ENCODE results near the gene C11orf24.
A peak's percentile ranks its signal among the peaks of the same experiment; 100 is the strongest.

The C11orf24 gene

DNA sequence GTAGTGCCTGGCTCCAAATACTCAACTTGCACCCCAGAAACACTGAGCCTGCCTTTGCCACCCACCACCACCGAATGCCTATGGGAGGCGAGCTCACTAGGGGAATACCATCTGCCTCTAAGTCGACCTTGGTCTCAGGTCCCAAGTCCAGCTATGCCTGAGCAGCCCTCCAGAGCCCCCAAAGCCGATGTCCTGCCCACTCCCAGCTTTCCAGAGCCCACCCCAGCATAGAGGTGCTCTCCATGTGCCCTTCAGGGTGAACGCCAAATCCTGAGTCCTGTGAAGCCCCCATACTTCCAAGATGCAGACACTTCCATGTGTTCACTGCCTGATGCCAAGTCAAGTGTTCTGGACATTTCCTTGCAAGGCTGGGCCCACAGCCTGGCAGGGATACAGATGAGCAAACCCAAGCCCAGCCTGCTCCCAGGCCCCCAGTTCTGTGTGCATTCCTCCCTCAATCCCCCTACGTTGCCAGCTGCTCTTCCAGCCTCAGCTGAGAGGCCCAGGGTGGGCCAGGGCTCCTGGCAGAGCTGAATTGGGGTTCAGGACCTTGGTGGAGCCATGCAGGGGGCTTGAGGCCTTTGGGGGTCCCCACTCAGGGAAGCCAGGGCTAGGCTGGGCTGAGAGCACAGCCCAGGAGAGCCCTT, 56.1 kb downstream of the C11orf24 start:
- TF ChIP-seq, protein P1, sequence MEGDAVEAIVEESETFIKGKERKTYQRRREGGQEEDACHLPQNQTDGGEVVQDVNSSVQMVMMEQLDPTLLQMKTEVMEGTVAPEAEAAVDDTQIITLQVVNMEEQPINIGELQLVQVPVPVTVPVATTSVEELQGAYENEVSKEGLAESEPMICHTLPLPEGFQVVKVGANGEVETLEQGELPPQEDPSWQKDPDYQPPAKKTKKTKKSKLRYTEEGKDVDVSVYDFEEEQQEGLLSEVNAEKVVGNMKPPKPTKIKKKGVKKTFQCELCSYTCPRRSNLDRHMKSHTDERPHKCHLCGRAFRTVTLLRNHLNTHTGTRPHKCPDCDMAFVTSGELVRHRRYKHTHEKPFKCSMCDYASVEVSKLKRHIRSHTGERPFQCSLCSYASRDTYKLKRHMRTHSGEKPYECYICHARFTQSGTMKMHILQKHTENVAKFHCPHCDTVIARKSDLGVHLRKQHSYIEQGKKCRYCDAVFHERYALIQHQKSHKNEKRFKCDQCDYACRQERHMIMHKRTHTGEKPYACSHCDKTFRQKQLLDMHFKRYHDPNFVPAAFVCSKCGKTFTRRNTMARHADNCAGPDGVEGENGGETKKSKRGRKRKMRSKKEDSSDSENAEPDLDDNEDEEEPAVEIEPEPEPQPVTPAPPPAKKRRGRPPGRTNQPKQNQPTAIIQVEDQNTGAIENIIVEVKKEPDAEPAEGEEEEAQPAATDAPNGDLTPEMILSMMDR (conservative IDR thresholded peaks at IDR 0.05; ENCODE audit: low read length): no peak
- no peak for DNase-seq (ENCODE audit: low read depth)
- no peak overlapping the region for H3K4me3 ChIP-seq (ENCODE audit: low read length)

DNA sequence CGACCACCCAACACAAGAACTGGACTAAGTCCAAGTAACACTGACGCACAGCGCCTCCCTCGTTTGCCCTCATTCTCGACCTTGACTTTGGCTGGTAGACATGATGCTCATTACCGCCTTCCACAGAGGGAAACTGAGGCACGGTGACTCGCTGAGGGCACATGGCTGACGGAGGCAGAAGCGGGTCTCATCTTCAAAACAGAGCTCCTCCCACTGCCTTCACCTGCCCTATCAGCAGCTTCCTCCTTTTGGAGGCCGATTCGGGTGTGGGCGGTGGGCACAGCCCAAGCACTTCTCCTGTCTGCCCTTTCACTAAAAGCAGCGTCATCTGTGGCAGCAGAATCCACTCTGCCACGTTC, 56.7 kb downstream of the C11orf24 start:
- DNase-seq (ENCODE audit: low read depth): no peak
- TF ChIP-seq, protein P1 (conservative IDR thresholded peaks at IDR 0.05; ENCODE audit: low read length): no peak
- H3K4me3 ChIP-seq (ENCODE audit: low read length): no peak overlapping the region

DNA sequence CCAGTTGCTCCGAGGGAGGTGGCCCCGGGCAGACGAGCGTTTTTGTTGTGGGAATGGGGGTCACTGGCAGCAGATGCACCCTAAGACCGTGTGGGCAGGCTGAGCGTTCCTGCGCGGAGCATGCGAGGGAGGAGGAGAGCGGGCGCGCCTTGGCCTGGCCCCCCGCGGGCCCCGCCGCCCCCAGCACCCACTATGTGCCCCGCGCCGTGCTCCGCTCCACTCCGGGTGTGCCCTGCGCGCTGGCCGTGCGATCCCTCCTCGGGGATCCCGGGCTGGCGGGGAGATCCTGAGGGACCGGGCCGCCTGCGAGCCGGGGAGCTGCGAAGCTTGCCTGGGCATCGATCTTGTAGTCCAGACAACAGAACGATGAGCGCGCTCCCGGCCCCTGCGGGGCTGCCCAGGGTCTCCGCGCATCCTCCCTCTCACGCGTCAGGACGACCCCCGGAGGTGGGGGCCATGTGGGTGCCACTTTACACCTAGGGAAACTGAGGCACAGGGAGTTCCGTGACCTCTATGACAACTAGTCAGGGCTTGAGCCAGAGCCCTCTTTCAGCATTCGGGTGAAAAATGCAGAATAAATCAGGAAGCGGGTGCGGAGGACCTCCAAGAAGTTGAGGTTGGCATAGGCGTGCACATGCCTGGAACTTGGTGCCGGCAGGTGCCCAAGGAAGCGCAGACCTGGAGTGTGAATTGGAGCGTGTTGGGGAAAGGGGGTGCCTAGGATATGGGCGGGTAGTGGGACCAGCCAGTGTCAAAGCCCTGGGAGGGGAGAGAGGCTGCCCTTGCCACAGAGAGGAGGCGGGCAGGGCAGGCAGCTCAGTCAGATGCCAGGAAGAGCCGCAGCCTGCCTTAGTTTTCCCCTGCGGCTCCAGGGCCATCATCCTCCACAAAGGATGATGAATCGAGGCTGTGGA, 57.3 kb downstream of the C11orf24 start:
- TF ChIP-seq, protein P1 (conservative IDR thresholded peaks at IDR 0.05; ENCODE audit: low read length): no peak
- DNase-seq (ENCODE audit: low read depth): no peak

DNA sequence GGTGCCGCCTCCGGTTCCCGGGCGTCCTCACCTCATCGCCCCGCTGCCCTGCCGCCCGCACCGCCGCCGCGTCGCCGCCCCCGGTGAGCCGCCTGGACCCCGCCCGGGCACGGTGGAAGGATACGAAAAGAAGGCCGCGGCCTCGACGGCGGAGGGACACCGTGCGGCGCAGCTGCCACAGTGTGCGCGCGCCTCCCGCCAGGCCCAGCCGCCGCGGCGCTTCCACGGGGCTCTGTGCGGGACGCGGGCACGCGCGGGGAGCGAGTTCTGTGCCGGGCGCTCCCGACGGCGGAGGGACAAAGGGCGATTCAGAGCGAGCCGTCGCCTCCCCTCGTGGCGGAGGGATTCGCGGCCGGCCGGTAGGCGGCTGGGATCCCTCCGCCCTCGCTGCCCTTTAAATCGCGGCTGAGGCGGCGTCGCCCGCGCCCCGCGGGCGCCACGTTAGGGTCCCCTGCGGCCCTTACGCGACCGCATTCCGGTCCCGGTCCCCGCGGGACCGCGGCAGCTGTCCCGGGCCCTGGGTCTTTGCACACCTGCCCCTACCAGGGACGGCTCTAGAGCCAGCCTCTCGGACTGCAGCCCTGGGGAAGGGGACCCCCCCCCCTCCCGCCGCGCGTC, 58.1 kb downstream of the C11orf24 start:
- peak overlapping the region; percentile 72 for H3K4me3 ChIP-seq (ENCODE audit: low read length)
- DNase-seq (ENCODE audit: low read depth): peak; percentile 99
- TF ChIP-seq, protein P1 (conservative IDR thresholded peaks at IDR 0.05; ENCODE audit: low read length): no peak

More for the DNA sequence above, 57.3 kb downstream of the C11orf24 start:
- peak overlapping the region; percentile 72 for H3K4me3 ChIP-seq (ENCODE audit: low read length)

DNA sequence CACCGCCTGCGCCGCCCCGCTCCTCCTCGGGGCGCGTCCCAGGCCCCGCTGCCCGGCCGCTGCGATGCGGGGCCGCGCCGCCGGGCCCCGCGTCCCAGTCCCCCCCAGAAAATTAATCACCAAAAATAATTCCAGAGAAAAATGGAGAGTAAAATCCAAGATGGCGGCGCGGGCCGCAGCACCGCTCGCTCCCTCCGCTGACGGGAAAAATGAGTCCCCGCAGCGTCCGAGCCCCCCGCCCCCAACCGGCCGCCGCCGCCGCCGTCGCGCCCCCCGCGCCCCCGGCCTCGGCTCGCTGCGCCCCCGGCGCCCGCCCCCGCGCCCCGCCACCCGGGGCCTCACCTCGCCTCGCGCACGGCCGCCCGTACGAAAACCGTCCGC, 58.6 kb downstream of the C11orf24 start, which contains the start of gene KMT5B:
Gene KMT5B (minus strand): TSS at position 162 of the 381 bp plus-strand sequence. CDS start 23,220 bp downstream, outside the sequence.
- peak; percentile 69 for DNase-seq (ENCODE audit: low read depth)
- TF ChIP-seq, protein P1 (conservative IDR thresholded peaks at IDR 0.05; ENCODE audit: low read length): no peak
- H3K4me3 ChIP-seq (ENCODE audit: low read length): peak within 1 kb of the TSS; percentile 80

DNA sequence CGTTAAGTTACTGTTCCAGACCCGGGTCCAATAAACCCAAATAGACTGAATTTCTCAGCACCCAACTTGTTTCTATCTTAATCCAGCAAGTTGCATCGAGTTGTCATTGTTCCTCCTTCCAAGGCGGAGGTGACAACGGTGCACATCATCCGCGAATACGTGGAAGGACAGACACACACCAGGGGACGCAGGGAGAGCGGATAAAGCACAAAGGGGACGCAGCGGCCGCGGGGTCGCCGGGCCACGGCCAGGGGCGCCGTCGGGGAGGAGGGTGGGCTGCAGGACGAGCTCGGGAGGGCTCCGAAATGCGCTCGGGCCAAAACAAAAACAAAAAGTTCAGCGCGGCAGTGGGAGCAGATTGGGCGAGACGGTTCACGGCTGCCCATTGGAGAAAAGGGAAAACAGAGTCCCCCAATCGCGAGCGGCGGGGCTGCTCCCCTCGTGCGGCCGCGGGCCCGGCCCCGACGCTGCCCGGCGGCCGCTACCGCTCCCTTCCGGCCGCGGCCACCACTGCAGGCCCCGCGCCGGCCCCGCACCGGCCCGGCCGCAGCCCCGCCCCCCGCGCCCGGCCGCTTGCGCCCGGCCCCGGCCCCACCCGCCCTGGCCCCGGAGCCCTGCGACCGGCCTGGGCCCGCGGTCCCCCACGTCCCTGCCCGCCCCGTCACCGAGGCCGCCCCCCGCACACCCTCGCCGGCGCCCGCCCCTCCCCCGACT, 59.2 kb downstream of the C11orf24 start:
- TF ChIP-seq, protein P1 (conservative IDR thresholded peaks at IDR 0.05; ENCODE audit: low read length): no peak
- H3K4me3 ChIP-seq (ENCODE audit: low read length): peak overlapping the region; percentile 80
- peak; percentile 78 for DNase-seq (ENCODE audit: low read depth)

All from AG10803 (cell line).